K562 (cell line): ENCODE data around the gene RFC5. TPM values are rescaled to one million over a fixed set of nuclear protein-coding genes. Genes with fewer than 3 reads are reported as not detected.

Source experiments
- ARID3A ChIP-seq: IDR thresholded peaks from 2 replicates; pipeline ENCODE4 v1.6.1; 2012; ENCODE audit warnings: low read depth, low read length, improper control_type of control experiment, borderline replicate concordance
- BRD4 ChIP-seq: fragments of 200-600 bp; sonication (generic); IDR thresholded peaks from 2 replicates; pipeline ENCODE4 v1.6.1; 2017; ENCODE audit warnings: inconsistent platforms
- CHD4 ChIP-seq: fragments of 200-600 bp; sonication (generic); IDR thresholded peaks from 3 replicates; pipeline ENCODE4 v1.6.1; 2012; ENCODE audit warnings: low read depth, mild to moderate bottlenecking, mixed read lengths, low read length, inconsistent platforms; ENCODE audit not compliant: insufficient read depth, insufficient replicate concordance, poor library complexity, severe bottlenecking
- GABPA ChIP-seq: fragments of 200-800 bp; sonication (Bioruptor generic); conservative IDR thresholded peaks from 2 replicates; pipeline ENCODE4 v1.6.1; 2016; ENCODE audit warnings: low read depth, missing genetic modification characterization, missing compliant biosample characterization
- KHSRP ChIP-seq: fragments of 450-650 bp; IDR thresholded peaks from 2 replicates; pipeline ENCODE4 v1.6.1; 2017
- MEF2D ChIP-seq: conservative IDR thresholded peaks from 2 replicates; pipeline ENCODE4 v1.6.1; 2016; ENCODE audit warnings: low read depth, missing genetic modification characterization, missing compliant biosample characterization
- PHF8 ChIP-seq: fragments of 200-600 bp; sonication (generic); IDR thresholded peaks from 2 replicates; pipeline ENCODE4 v1.6.1; 2012; ENCODE audit warnings: mixed run types, mild to moderate bottlenecking, inconsistent platforms, low read length, moderate library complexity, borderline replicate concordance
- POLR2H ChIP-seq: IDR thresholded peaks from 2 replicates; pipeline ENCODE4 v1.6.1; 2016; ENCODE audit warnings: missing genetic modification characterization, low read depth, mild to moderate bottlenecking, control low read depth, missing compliant biosample characterization, moderate library complexity
- ZBTB11 ChIP-seq, 3 experiments: fragments of 200-800 bp in 1 of 3; fragments of 250-450 bp in 1 of 3; fragments of 450-650 bp in 1 of 3; sonication (Bioruptor Pico) in 1 of 3; sonication (Bioruptor generic) in 1 of 3; formaldehyde crosslinking in 1 of 3; IDR thresholded peaks; 2 replicates each; pipeline versions ENCODE4 v1.6.1 to v1.8.0; 2016 to 2022; ENCODE audit warnings: mild to moderate bottlenecking in 2 of 3, missing genetic modification characterization in 2 of 3, missing compliant biosample characterization in 1 of 3, moderate library complexity in 1 of 3
- ZC3H8 ChIP-seq: fragments of 450-650 bp; IDR thresholded peaks from 2 replicates; pipeline ENCODE4 v1.6.1; 2017
- polyA plus RNA-seq, 8 experiments: library from polyadenylated mRNA; depleted of rRNA in 4 of 8; stranded (reverse) in 5 of 8; unstranded in 3 of 8; fragments of >200 nt; fragmentation: Nextera tagmentation in 2 of 8; fragmentation: Illumina TruSeq in 1 of 8; extraction: Ambion mirVana in 2 of 8; extraction: Trizol in 1 of 8; gene quantifications; 2 replicates each; pipeline versions ENCODE4 v1.2.1 to v1.2.3, GENCODE V29; 2011 to 2014; ENCODE audit warnings: inconsistent platforms in 1 of 8, missing spikeins in 1 of 8
- total RNA-seq, 7 experiments: library from RNA; depleted of rRNA in 6 of 7; stranded (reverse); fragments of >200 nt in 6 of 7; fragmentation: Illumina TruSeq in 2 of 7; extraction: Trizol in 2 of 7; gene quantifications; 2 replicates each; pipeline versions ENCODE4 v1.2.1 to v1.2.3, GENCODE V29; 2011 to 2021; ENCODE audit warnings: low replicate concordance in 1 of 7
- TF ChIP-seq, protein P1 (sequence below), 2 experiments: IDR thresholded peaks in 1 of 2; conservative IDR thresholded peaks in 1 of 2; 2 replicates each; pipeline ENCODE4 v1.6.1; 2016; ENCODE audit warnings: low read depth in 2 of 2, mild to moderate bottlenecking in 1 of 2, missing compliant biosample characterization in 1 of 2, missing genetic modification characterization in 1 of 2, moderate library complexity in 1 of 2
- TF ChIP-seq, protein P2 (sequence below): conservative IDR thresholded peaks from 2 replicates; pipeline ENCODE4 v1.6.1; 2011; ENCODE audit warnings: low read depth, mild to moderate bottlenecking, low read length; ENCODE audit not compliant: control insufficient read depth
- TF ChIP-seq, protein P3 (sequence below): fragments of 450-650 bp; formaldehyde crosslinking; IDR thresholded peaks from 2 replicates; pipeline ENCODE4 v1.4.0; 2020; ENCODE audit warnings: mild to moderate bottlenecking, moderate library complexity

The RFC5 gene
- total and polyA plus RNA-seq, 9 of the 15 experiments (the other 6 are each of a cell fraction or from before 2014, with no cell fraction given): 61.8 to 189 (median 92.9) TPM

GRCh38 chr12:118061873-118062843 is 45.7 kb downstream of the RFC5 start (continued):
- TF ChIP-seq ZBTB11 (CRISPR knock-in tag; IDR thresholded peaks at IDR 0.05) (peak in 1 of 3 experiments; percentile 79; a peak in 2 of 6 replicates), MEF2D (tag) (no peak), CHD4 (no peak), PHF8 (peak; percentile 29; the same call in 1 of the 2 replicates), ARID3A (no peak), POLR2H (peak; percentile 59), ZC3H8 (no peak), GABPA (tag) (peak; percentile 62), KHSRP (no peak), BRD4 (peak; percentile 24; the same call in 1 of the 2 replicates)
- TF ChIP-seq, protein P1, sequence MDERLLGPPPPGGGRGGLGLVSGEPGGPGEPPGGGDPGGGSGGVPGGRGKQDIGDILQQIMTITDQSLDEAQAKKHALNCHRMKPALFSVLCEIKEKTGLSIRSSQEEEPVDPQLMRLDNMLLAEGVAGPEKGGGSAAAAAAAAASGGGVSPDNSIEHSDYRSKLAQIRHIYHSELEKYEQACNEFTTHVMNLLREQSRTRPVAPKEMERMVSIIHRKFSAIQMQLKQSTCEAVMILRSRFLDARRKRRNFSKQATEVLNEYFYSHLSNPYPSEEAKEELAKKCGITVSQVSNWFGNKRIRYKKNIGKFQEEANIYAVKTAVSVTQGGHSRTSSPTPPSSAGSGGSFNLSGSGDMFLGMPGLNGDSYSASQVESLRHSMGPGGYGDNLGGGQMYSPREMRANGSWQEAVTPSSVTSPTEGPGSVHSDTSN (CRISPR knock-in tag; IDR thresholded peaks at IDR 0.05; ENCODE audit: low read depth): no peak
- TF ChIP-seq, protein P1 (tag; conservative IDR thresholded peaks at IDR 0.05; ENCODE audit: low read depth): no peak
- TF ChIP-seq, protein P2, sequence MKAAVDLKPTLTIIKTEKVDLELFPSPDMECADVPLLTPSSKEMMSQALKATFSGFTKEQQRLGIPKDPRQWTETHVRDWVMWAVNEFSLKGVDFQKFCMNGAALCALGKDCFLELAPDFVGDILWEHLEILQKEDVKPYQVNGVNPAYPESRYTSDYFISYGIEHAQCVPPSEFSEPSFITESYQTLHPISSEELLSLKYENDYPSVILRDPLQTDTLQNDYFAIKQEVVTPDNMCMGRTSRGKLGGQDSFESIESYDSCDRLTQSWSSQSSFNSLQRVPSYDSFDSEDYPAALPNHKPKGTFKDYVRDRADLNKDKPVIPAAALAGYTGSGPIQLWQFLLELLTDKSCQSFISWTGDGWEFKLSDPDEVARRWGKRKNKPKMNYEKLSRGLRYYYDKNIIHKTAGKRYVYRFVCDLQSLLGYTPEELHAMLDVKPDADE: no peak
- TF ChIP-seq, protein P3, sequence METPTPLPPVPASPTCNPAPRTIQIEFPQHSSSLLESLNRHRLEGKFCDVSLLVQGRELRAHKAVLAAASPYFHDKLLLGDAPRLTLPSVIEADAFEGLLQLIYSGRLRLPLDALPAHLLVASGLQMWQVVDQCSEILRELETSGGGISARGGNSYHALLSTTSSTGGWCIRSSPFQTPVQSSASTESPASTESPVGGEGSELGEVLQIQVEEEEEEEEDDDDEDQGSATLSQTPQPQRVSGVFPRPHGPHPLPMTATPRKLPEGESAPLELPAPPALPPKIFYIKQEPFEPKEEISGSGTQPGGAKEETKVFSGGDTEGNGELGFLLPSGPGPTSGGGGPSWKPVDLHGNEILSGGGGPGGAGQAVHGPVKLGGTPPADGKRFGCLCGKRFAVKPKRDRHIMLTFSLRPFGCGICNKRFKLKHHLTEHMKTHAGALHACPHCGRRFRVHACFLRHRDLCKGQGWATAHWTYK: 0 out of 2 replicates have a peak, but pooled peaks have one; percentile 36
